K562 (cell line): ENCODE measurements around the gene DNMT3A. TPM values are rescaled to one million over a fixed set of nuclear protein-coding genes. Genes with fewer than 3 reads are reported as not detected.

Experiments
- ATAC-seq: fragments of 200-7000 bp; cut with Tn5 transposase; 3 replicates; pipeline ENCODE4 v1.9.1; 2020; ENCODE audit warnings: moderate library complexity
- BruUV-seq: library from RNA; stranded (reverse); fragments of 400-500 nt; replicated peaks from 2 replicates; lab custom pipeline; 2021; lab: Mats Ljungman, UMichigan
- CTCF ChIA-PET: fragments of 300-600 bp; formaldehyde crosslinking; extraction: SDS; loops from one replicate; lab custom pipeline; 2021; ENCODE audit warnings: low intra/inter-chr PET ratio; lab: Yijun Ruan, JAX
- POLR2A ChIA-PET: fragments of 300-600, 350-650 bp; sonication (Branson Sonifier 250); formaldehyde crosslinking; extraction: SDS; loops from one replicate; lab custom pipeline; 2021; ENCODE audit warnings: antibody characterized with exemption, inconsistent platforms; lab: Yijun Ruan, JAX
- DNase-seq, 4 experiments: peaks; one replicate each; pipeline versions ENCODE4 v3.0.0 to v3.0.0-alpha.2; 2011 to 2018; ENCODE audit warnings: low spot score in 3 of 4, mixed read lengths in 3 of 4; ENCODE audit errors: extremely low read depth in 1 of 4
- FAIRE-seq: peaks from 2 replicates; lab custom pipeline; 2011; peaks lifted over from hg19 to GRCh38; lab: Jason Lieb, UNC
- H2AFZ ChIP-seq: 2 replicates; pipeline ENCODE4 v1.6.0; 2011; ENCODE audit warnings: low read depth, low read length, control low read depth, inconsistent platforms
- H3K27ac ChIP-seq: fragments of 200-600 bp; 3 replicates; pipeline ENCODE4 v1.8.0; 2011; ENCODE audit warnings: low read depth, mild to moderate bottlenecking, control low read depth, inconsistent platforms, low read length, moderate library complexity, mixed read lengths; ENCODE audit errors: extremely low read depth
- H3K27me3 ChIP-seq, 2 experiments: fragments of 300-600 bp in 1 of 2; 2 replicates in 1 of 2; 3 replicates in 1 of 2; pipeline versions ENCODE4 v1.6.0 to v1.8.0; 2011; ENCODE audit warnings: inconsistent platforms in 2 of 2, low read length in 2 of 2, mild to moderate bottlenecking in 1 of 2, mixed read lengths in 1 of 2, moderate library complexity in 1 of 2; ENCODE audit not compliant: control insufficient read depth in 2 of 2, insufficient read depth in 2 of 2
- H3K36me3 ChIP-seq: fragments of 300-600 bp; 3 replicates; pipeline ENCODE4 v1.8.0; 2011; ENCODE audit warnings: mild to moderate bottlenecking, low read length, inconsistent platforms; ENCODE audit not compliant: control insufficient read depth, insufficient read depth
- H3K4me1 ChIP-seq, 2 experiments: fragments of 200-600 bp in 1 of 2; replicated peaks in 1 of 2; 2 replicates in 1 of 2; 3 replicates in 1 of 2; pipeline versions ENCODE4 v1.5.1 to v1.8.0; 2011; ENCODE audit warnings: inconsistent platforms in 2 of 2, low read length in 2 of 2, mild to moderate bottlenecking in 1 of 2, mixed read lengths in 1 of 2, moderate library complexity in 1 of 2; ENCODE audit not compliant: control insufficient read depth in 2 of 2, insufficient read depth in 2 of 2
- H3K4me2 ChIP-seq: 2 replicates; pipeline ENCODE4 v1.6.1; 2011; ENCODE audit warnings: low read length, control low read depth, inconsistent platforms, mixed read lengths; ENCODE audit not compliant: insufficient read depth
- H3K4me3 ChIP-seq: fragments of 200-600 bp; sonication (generic), shearing (Covaris generic); 2 replicates; pipeline ENCODE4 v1.5.1; 2016; ENCODE audit warnings: control low read depth, inconsistent platforms
- H3K79me2 ChIP-seq: fragments of 200-600 bp; 3 replicates; pipeline ENCODE4 v1.8.0; 2011; ENCODE audit warnings: low read length, inconsistent platforms; ENCODE audit not compliant: control insufficient read depth, insufficient read depth
- H3K9ac ChIP-seq, 2 experiments: 2 replicates each; pipeline versions ENCODE4 v1.6.0 to v1.6.1; 2011; ENCODE audit warnings: low read depth in 2 of 2, low read length in 2 of 2, control low read depth in 1 of 2, inconsistent platforms in 1 of 2, mild to moderate bottlenecking in 1 of 2, mixed read lengths in 1 of 2; ENCODE audit not compliant: insufficient read depth in 1 of 2
- H3K9me1 ChIP-seq: one replicate; pipeline ENCODE4 v1.6.0; 2011; ENCODE audit warnings: inconsistent platforms, mild to moderate bottlenecking, low read length, moderate library complexity; ENCODE audit not compliant: control insufficient read depth, insufficient read depth
- H3K9me3 ChIP-seq: replicated peaks from 2 replicates; pipeline ENCODE4 v1.5.1; 2011; ENCODE audit warnings: low read depth, low read length, inconsistent platforms; ENCODE audit not compliant: control insufficient read depth, insufficient read depth
- H4K20me1 ChIP-seq: replicated peaks from 2 replicates; pipeline ENCODE4 v1.6.1; 2011; ENCODE audit warnings: low read length, inconsistent platforms, mixed read lengths; ENCODE audit not compliant: control insufficient read depth, insufficient read depth
- ATF7 ChIP-seq: fragments of 450-650 bp; IDR thresholded peaks from 2 replicates; pipeline ENCODE4 v1.7.1; 2014; ENCODE audit warnings: mild to moderate bottlenecking, moderate library complexity
- PURB ChIP-seq: sonication (generic); formaldehyde crosslinking; IDR thresholded peaks from 2 replicates; pipeline ENCODE4 v1.9.0; 2021; ENCODE audit warnings: low read depth, mild to moderate bottlenecking, missing genetic modification reagents
- ZNF253 ChIP-seq: fragments of 250-450 bp; sonication (Bioruptor Pico); conservative IDR thresholded peaks from 2 replicates; pipeline ENCODE4 v1.6.1; 2021; ENCODE audit warnings: mild to moderate bottlenecking
- WGBS: fragments of 100-300 bp; shearing (Covaris generic); methylation state at CpG from one replicate; pipeline ENCODE4 v1.1.6; 2016; ENCODE audit warnings: low coverage, mixed read lengths; ENCODE audit not compliant: insufficient coverage; ENCODE audit errors: missing lambda C conversion rate; 5-methylcytosine and 5-hydroxymethylcytosine counted together
- in situ Hi-C: fragments of 300-500 bp; cut with MboI; formaldehyde crosslinking; loops from 4 replicates; pipeline ENCODE4 v1.15.0; 2018; ENCODE audit warnings: inconsistent platforms, mixed read lengths
- intact Hi-C: fragments of 100-400 bp; cut with micrococcal nuclease; formaldehyde crosslinking; loops from 2 replicates; pipeline ENCODE4 v1.14.2; 2022
- polyA plus RNA-seq, 8 experiments: library from polyadenylated mRNA; depleted of rRNA in 4 of 8; stranded (reverse) in 5 of 8; unstranded in 3 of 8; fragments of >200 nt; fragmentation: Nextera tagmentation in 2 of 8; fragmentation: Illumina TruSeq in 1 of 8; extraction: Ambion mirVana in 2 of 8; extraction: Trizol in 1 of 8; gene quantifications; 2 replicates each; pipeline versions ENCODE4 v1.2.1 to v1.2.3, GENCODE V29; 2011 to 2014; ENCODE audit warnings: inconsistent platforms in 1 of 8, missing spikeins in 1 of 8
- total RNA-seq, 7 experiments: library from RNA; depleted of rRNA in 6 of 7; stranded (reverse); fragments of >200 nt in 6 of 7; fragmentation: Illumina TruSeq in 2 of 7; extraction: Trizol in 2 of 7; gene quantifications; 2 replicates each; pipeline versions ENCODE4 v1.2.1 to v1.2.3, GENCODE V29; 2011 to 2021; ENCODE audit warnings: low replicate concordance in 1 of 7
- TF ChIP-seq, protein P1 (sequence below): fragments of 450-650 bp; IDR thresholded peaks from 2 replicates; pipeline ENCODE4 v1.6.1; 2016; ENCODE audit warnings: low read depth, mild to moderate bottlenecking, moderate library complexity
- TF ChIP-seq, protein P2 (sequence below), 3 experiments: fragments of 200-800 bp in 1 of 3; sonication (Bioruptor generic) in 1 of 3; sonication (generic) in 1 of 3; formaldehyde crosslinking in 1 of 3; IDR thresholded peaks; 2 replicates each; pipeline versions ENCODE4 v1.6.1 to v1.8.0; 2016 to 2022; ENCODE audit warnings: mild to moderate bottlenecking in 2 of 3, missing compliant biosample characterization in 2 of 3, missing genetic modification characterization in 2 of 3, missing genetic modification reagents in 1 of 3

The DNMT3A gene
- total and polyA plus RNA-seq, 9 of the 15 experiments (the other 6 are each of a cell fraction or from before 2014, with no cell fraction given): 3.0 to 16.0 (median 6.1) TPM

DNA sequence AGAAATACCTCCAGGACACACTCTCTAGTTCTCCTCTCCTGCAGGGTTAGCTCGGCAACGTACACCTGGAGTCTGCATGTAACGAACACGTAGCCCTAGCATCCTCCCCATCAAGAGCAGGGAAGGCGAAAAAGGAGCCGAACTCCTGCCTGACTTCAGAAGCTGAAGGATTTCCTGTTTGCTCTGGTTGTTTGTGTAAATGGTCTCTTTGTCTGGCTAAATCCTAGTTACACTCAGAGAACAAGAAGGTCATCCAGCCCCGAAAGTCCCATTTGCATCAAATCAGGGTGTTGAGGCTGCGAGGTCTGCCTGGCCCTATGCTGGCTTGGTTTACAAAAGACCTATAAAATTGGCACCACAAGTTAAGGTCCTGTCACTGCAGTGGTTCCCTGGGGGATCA lies 107.0 kb downstream of the DNMT3A start:
- intact Hi-C loops (no loop called here), in situ Hi-C loops (no loop called here)
- Histone ChIP-seq H3K9me1 (no peaks in the 10 kb centered on the region), H3K4me1 (peaks cover 0 to 17% of the 10 kb centered on the region in 2 experiments; a peak in 2 of 5 replicates), H3K9me3 (no peaks in the 10 kb centered on the region), H3K27ac (no peak overlapping the region), H4K20me1 (no peaks in the 10 kb centered on the region), H2AFZ (no peak overlapping the region), H3K36me3 (peaks cover 27% of the 10 kb centered on the region; the same call in 1 of the 3 replicates), H3K27me3 (no peaks in the 10 kb centered on the region), H3K9ac (no peak overlapping the region), H3K4me2 (no peak overlapping the region), H3K4me3 (no peak overlapping the region), H3K79me2 (no peaks in the 10 kb centered on the region)
- BruUV-seq: no TSS peak
- ChIA-PET POLR2A (no interaction called here), CTCF (no interaction called here)
- TF ChIP-seq PURB (CRISPR knock-in tag): no peak
- no peak for TF ChIP-seq ATF7
- TF ChIP-seq, protein P1, sequence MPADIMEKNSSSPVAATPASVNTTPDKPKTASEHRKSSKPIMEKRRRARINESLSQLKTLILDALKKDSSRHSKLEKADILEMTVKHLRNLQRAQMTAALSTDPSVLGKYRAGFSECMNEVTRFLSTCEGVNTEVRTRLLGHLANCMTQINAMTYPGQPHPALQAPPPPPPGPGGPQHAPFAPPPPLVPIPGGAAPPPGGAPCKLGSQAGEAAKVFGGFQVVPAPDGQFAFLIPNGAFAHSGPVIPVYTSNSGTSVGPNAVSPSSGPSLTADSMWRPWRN: no peak
- TF ChIP-seq, protein P2, sequence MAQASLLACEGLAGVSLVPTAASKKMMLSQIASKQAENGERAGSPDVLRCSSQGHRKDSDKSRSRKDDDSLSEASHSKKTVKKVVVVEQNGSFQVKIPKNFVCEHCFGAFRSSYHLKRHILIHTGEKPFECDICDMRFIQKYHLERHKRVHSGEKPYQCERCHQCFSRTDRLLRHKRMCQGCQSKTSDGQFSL (CRISPR knock-in tag; IDR thresholded peaks at IDR 0.05): no peak
- TF ChIP-seq, protein P2 (tag; IDR thresholded peaks at IDR 0.05): no peak
- no peak for TF ChIP-seq ZNF253 (CRISPR knock-in tag)
- DNase-seq (no peak), FAIRE-seq (no peak), ATAC-seq (no peak)
- 82% methylated on average over 8 of the region's 8 CpGs for WGBS
